Globus pallidus (tissue), 1 donor: Measurements from ENCODE around the gene AGTRAP.

Experiments used
- DNase-seq: peaks from one replicate; pipeline ENCODE4 v3.0.0-alpha.2; 2015; ENCODE audit warnings: low spot score

The AGTRAP gene

GRCh38 chr1:11735854-11736745 lies at the start of gene AGTRAP:
Gene AGTRAP, plus strand, starts transcription at chr1:11736136. Its CDS starts 73 bp downstream, at chr1:11736209.
- DNase-seq, result peak; percentile 94

GRCh38 chr1:11688506-11688905 lies 47.4 kb upstream of the AGTRAP start:
- DNase-seq, result no peak

GRCh38 chr1:11690397-11691301 lies 45.3 kb upstream of the AGTRAP start:
- DNase-seq, result no peak

GRCh38 chr1:11691302-11691914 lies 44.5 kb upstream of the AGTRAP start, which contains the start of gene DRAXIN:
Gene DRAXIN, plus strand, starts transcription at chr1:11691710. Its CDS starts 14,549 bp downstream, at chr1:11706259.
- no peak for DNase-seq

- no peak for DNase-seq
Measured at GRCh38 chr1:11691928-11692711, 43.8 kb upstream of the AGTRAP start.

GRCh38 chr1:11693024-11693590 lies 42.8 kb upstream of the AGTRAP start:
- DNase-seq, result no peak

GRCh38 chr1:11693917-11694316 lies 42.0 kb upstream of the AGTRAP start:
- DNase-seq, result no peak

GRCh38 chr1:11695861-11696260 lies 40.1 kb upstream of the AGTRAP start:
- DNase-seq, result no peak

- no peak for DNase-seq
Measured at GRCh38 chr1:11697188-11697892, 38.6 kb upstream of the AGTRAP start.

GRCh38 chr1:11697893-11698210 lies 38.1 kb upstream of the AGTRAP start:
- DNase-seq, result no peak

GRCh38 chr1:11700601-11701467 lies 35.1 kb upstream of the AGTRAP start:
- no peak for DNase-seq

- DNase-seq, result peak; percentile 83
Measured at GRCh38 chr1:11701551-11701961, 34.4 kb upstream of the AGTRAP start.

- DNase-seq, result no peak
Measured at GRCh38 chr1:11701981-11702803, 33.7 kb upstream of the AGTRAP start.

GRCh38 chr1:11703357-11704193 lies 32.4 kb upstream of the AGTRAP start:
- no peak for DNase-seq

GRCh38 chr1:11704194-11704529 lies 31.8 kb upstream of the AGTRAP start:
- DNase-seq, result no peak

- DNase-seq, result no peak
Measured at GRCh38 chr1:11704691-11705475, 31.1 kb upstream of the AGTRAP start.

- DNase-seq, result no peak
Measured at GRCh38 chr1:11705596-11705995, 30.3 kb upstream of the AGTRAP start.
